WTC11 (cell line): ENCODE data around the gene CD40. TPM values are rescaled to one million over a fixed set of nuclear protein-coding genes. Genes with fewer than 3 reads are reported as not detected.

Source experiments
- ATAC-seq: fragments of 200-7000 bp; cut with Tn5 transposase; 2 replicates; pipeline ENCODE4 v1.10.0; 2021; ENCODE audit warnings: mild to moderate bottlenecking, moderate library complexity
- CTCF ChIA-PET: fragments of 300-600 bp; sonication (Branson Sonifier 250); formaldehyde crosslinking; loops from one replicate; lab custom pipeline; 2021; ENCODE audit warnings: antibody characterized with exemption; lab: Charles Lee
- POLR2A ChIA-PET: fragments of 350-600 bp; sonication (Branson Sonifier 250); formaldehyde crosslinking; loops from one replicate; lab custom pipeline; 2021; ENCODE audit warnings: antibody characterized with exemption; lab: Charles Lee
- DNase-seq: peaks from one replicate; pipeline ENCODE4 v3.0.0; 2021; ENCODE audit warnings: low spot score
- H3K27ac Mint-ChIP-seq: 2 replicates; pipeline ENCODE4 v1.8.0; 2021; ENCODE audit warnings: mixed read lengths
- H3K27me3 Mint-ChIP-seq: 2 replicates; pipeline ENCODE4 v1.8.0; 2021; ENCODE audit warnings: low read depth, mild to moderate bottlenecking, moderate library complexity, mixed read lengths
- H3K36me3 Mint-ChIP-seq: 2 replicates; pipeline ENCODE4 v1.8.0; 2021; ENCODE audit warnings: mixed read lengths
- H3K4me1 Mint-ChIP-seq: 2 replicates; pipeline ENCODE4 v1.8.0; 2022; ENCODE audit warnings: mixed read lengths
- H3K4me3 Mint-ChIP-seq: 2 replicates; pipeline ENCODE4 v1.8.0; 2021; ENCODE audit warnings: mild to moderate bottlenecking, moderate library complexity, mixed read lengths
- H3K9me3 Mint-ChIP-seq: 2 replicates; pipeline ENCODE4 v1.8.0; 2021; ENCODE audit warnings: mixed read lengths
- AFF4 ChIP-seq: sonication (generic); formaldehyde crosslinking; IDR thresholded peaks from 2 replicates; pipeline ENCODE4 v1.8.1; 2023; ENCODE audit warnings: mild to moderate bottlenecking, missing genetic modification reagents, borderline replicate concordance
- CDX4 ChIP-seq: fragments of 250-450 bp; sonication (Bioruptor Pico); IDR thresholded peaks from 2 replicates; pipeline ENCODE4 v1.9.0; 2021; ENCODE audit warnings: moderate library complexity, mild to moderate bottlenecking, inconsistent platforms, borderline replicate concordance
- E2F4 ChIP-seq: sonication (generic); formaldehyde crosslinking; IDR thresholded peaks from 2 replicates; pipeline ENCODE4 v1.8.1; 2022; ENCODE audit warnings: low read depth, mild to moderate bottlenecking, moderate library complexity, missing genetic modification reagents, borderline replicate concordance
- E2F5 ChIP-seq: sonication (generic); formaldehyde crosslinking; IDR thresholded peaks from 2 replicates; pipeline ENCODE4 v1.8.1; 2022; ENCODE audit warnings: mild to moderate bottlenecking, moderate library complexity, missing genetic modification reagents
- ESRRA ChIP-seq: sonication (generic); formaldehyde crosslinking; IDR thresholded peaks from 2 replicates; pipeline ENCODE4 v1.8.1; 2022; ENCODE audit warnings: mild to moderate bottlenecking, missing genetic modification reagents, borderline replicate concordance
- ETV6 ChIP-seq: sonication (generic); formaldehyde crosslinking; IDR thresholded peaks from 2 replicates; pipeline ENCODE4 v1.8.1; 2022; ENCODE audit warnings: mild to moderate bottlenecking, missing genetic modification reagents
- FOXJ3 ChIP-seq: sonication (generic); formaldehyde crosslinking; IDR thresholded peaks from 2 replicates; pipeline ENCODE4 v1.9.0; 2021; ENCODE audit warnings: missing genetic modification reagents, mild to moderate bottlenecking, borderline replicate concordance
- FOXP1 ChIP-seq: sonication (generic); formaldehyde crosslinking; IDR thresholded peaks from 2 replicates; pipeline ENCODE4 v1.8.0; 2022; ENCODE audit warnings: missing genetic modification reagents, mild to moderate bottlenecking, moderate library complexity, borderline replicate concordance
- HMGA2 ChIP-seq: fragments of 250-450 bp; sonication (Bioruptor Pico); IDR thresholded peaks from 2 replicates; pipeline ENCODE4 v1.4.0; 2021; ENCODE audit warnings: mild to moderate bottlenecking, moderate library complexity
- IRF1 ChIP-seq: sonication (generic); formaldehyde crosslinking; IDR thresholded peaks from 2 replicates; pipeline ENCODE4 v1.8.0; 2023; ENCODE audit warnings: missing genetic modification reagents
- MYBL2 ChIP-seq: sonication (generic); formaldehyde crosslinking; IDR thresholded peaks from 2 replicates; pipeline ENCODE4 v1.8.1; 2023; ENCODE audit warnings: mild to moderate bottlenecking, moderate library complexity, missing genetic modification reagents
- NFATC4 ChIP-seq: fragments of 250-450 bp; sonication (Bioruptor Pico); IDR thresholded peaks from 2 replicates; pipeline ENCODE4 v1.9.0; 2021; ENCODE audit warnings: mild to moderate bottlenecking
- NFE2L1 ChIP-seq: sonication (generic); formaldehyde crosslinking; IDR thresholded peaks from 2 replicates; pipeline ENCODE4 v1.8.1; 2023; ENCODE audit warnings: missing genetic modification reagents
- PRDM15 ChIP-seq: sonication (generic); formaldehyde crosslinking; IDR thresholded peaks from 2 replicates; pipeline ENCODE4 v1.8.0; 2022; ENCODE audit warnings: missing genetic modification reagents
- RORB ChIP-seq: fragments of 250-450 bp; sonication (Bioruptor Pico); IDR thresholded peaks from 2 replicates; pipeline ENCODE4 v1.9.0; 2021; ENCODE audit warnings: mild to moderate bottlenecking
- SOX15 ChIP-seq: fragments of 250-450 bp; sonication (Bioruptor Pico); IDR thresholded peaks from 2 replicates; pipeline ENCODE4 v1.9.0; 2021; ENCODE audit warnings: mild to moderate bottlenecking
- SP1 ChIP-seq: sonication (generic); formaldehyde crosslinking; conservative IDR thresholded peaks from 2 replicates; pipeline ENCODE4 v1.8.1; 2022; ENCODE audit warnings: missing genetic modification reagents
- ZBTB43 ChIP-seq: sonication (generic); formaldehyde crosslinking; IDR thresholded peaks from 2 replicates; pipeline ENCODE4 v1.8.1; 2023; ENCODE audit warnings: mild to moderate bottlenecking, missing genetic modification reagents
- ZNF396 ChIP-seq: fragments of 250-450 bp; sonication (Bioruptor Pico); IDR thresholded peaks from 2 replicates; pipeline ENCODE4 v1.8.0; 2021; ENCODE audit warnings: mild to moderate bottlenecking, moderate library complexity, borderline replicate concordance
- ZNF425 ChIP-seq: fragments of 250-450 bp; sonication (Bioruptor Pico); conservative IDR thresholded peaks from 2 replicates; pipeline ENCODE4 v1.9.0; 2021; ENCODE audit warnings: mild to moderate bottlenecking
- total RNA-seq: library from RNA; stranded (reverse); gene quantifications from 3 replicates; pipeline ENCODE4 v1.2.3, GENCODE V29; 2021

Gene CD40
- total RNA-seq, 1 experiment from 2014 or later: 14.8 TPM

- no peak for DNase-seq
- no peaks in the 10 kb centered on the region for H3K36me3 Mint-ChIP-seq
- CTCF ChIA-PET: interaction anchor here (0.8 to 1.8 kb wide), 7 partner anchors 27 to 477 kb away, joined by 3 to 8 read pairs (median 3); no protein-coding TSS in a partner anchor
- peak overlapping the region; percentile 24; the same call in 1 of the 2 replicates for H3K27ac Mint-ChIP-seq
- TF ChIP-seq FOXP1 (CRISPR knock-in tag) (no peak), ZBTB43 (no peak), ESRRA (CRISPR knock-in tag) (no peak), E2F4 (CRISPR knock-in tag) (no peak), SP1 (CRISPR knock-in tag) (no peak), ZNF425 (CRISPR knock-in tag) (no peak), RORB (no peak), HMGA2 (no peak), AFF4 (CRISPR knock-in tag) (no peak), PRDM15 (no peak), NFE2L1 (CRISPR knock-in tag) (no peak), E2F5 (CRISPR knock-in tag) (no peak), ZNF396 (no peak), NFATC4 (CRISPR knock-in tag) (no peak), MYBL2 (CRISPR knock-in tag) (no peak), FOXJ3 (CRISPR knock-in tag) (no peak), ETV6 (no peak), CDX4 (CRISPR knock-in tag) (no peak), IRF1 (CRISPR knock-in tag) (no peak), SOX15 (CRISPR knock-in tag) (no peak)
- TF ChIP-seq, all 79 proteins: peak for 0
- Mint-ChIP-seq H3K4me3 (no peak overlapping the region), H3K4me1 (peaks cover 55% of the 10 kb centered on the region), H3K9me3 (no peaks in the 10 kb centered on the region), H3K27me3 (no peaks in the 10 kb centered on the region)
- POLR2A ChIA-PET: interaction anchor here (0.5 kb wide), 1 partner anchor 1298 kb away, joined by 5 read pairs; no protein-coding TSS in a partner anchor
- no peak for ATAC-seq
Measured at GRCh38 chr20:46085179-46085851, 32.8 kb upstream of the CD40 start.
